HFFc6 (cell line): Measurements from ENCODE around the gene UGGT2. TPM values are rescaled to one million over a fixed set of nuclear protein-coding genes. Genes with fewer than 3 reads are reported as not detected.
"Not testable (repeated sequence)": the region's sequence is repeated elsewhere in the genome, so short reads cannot be mapped to it uniquely, and the experiment has no call there.

Source experiments
- DNase-seq: peaks from one replicate; pipeline ENCODE4 v3.0.0-alpha.2; 2018
- H3K27ac Mint-ChIP-seq: 2 replicates; pipeline ENCODE4 v1.8.0; 2020; ENCODE audit warnings: mild to moderate bottlenecking, mixed read lengths
- H3K27me3 Mint-ChIP-seq: 2 replicates; pipeline ENCODE4 v1.8.0; 2021; ENCODE audit warnings: mild to moderate bottlenecking, moderate library complexity, mixed read lengths; ENCODE audit not compliant: insufficient read depth
- H3K36me3 Mint-ChIP-seq: 2 replicates; pipeline ENCODE4 v1.8.0; 2021; ENCODE audit warnings: low read depth, mixed read lengths
- H3K4me1 Mint-ChIP-seq: 2 replicates; pipeline ENCODE4 v1.8.0; 2020; ENCODE audit warnings: low read depth, mixed read lengths
- H3K4me3 Mint-ChIP-seq: 2 replicates; pipeline ENCODE4 v1.8.0; 2020; ENCODE audit warnings: mild to moderate bottlenecking, moderate library complexity, mixed read lengths
- H3K9me3 Mint-ChIP-seq: 2 replicates; pipeline ENCODE4 v1.8.0; 2020; ENCODE audit warnings: mild to moderate bottlenecking, mixed read lengths
- total RNA-seq, 6 experiments: library from RNA; stranded (reverse); fragmentation: NEBNext Ultra II Directional; extraction: Animal tissue kit (Norgen Biotek cat#: 25700); gene quantifications; 2 replicates in 1 of 6; 3 replicates in 5 of 6; pipeline ENCODE4 v1.2.3, GENCODE V29; 2021
- TF ChIP-seq, protein P1 (sequence below): fragments of 200-600 bp; sonication (generic); IDR thresholded peaks from 2 replicates; pipeline ENCODE4 v1.5.0; 2021; ENCODE audit warnings: antibody characterized with exemption, mild to moderate bottlenecking

Gene UGGT2
- total RNA-seq, 6 experiments from 2014 or later = 20.4 to 26.9 (median 24.3) TPM

DNA sequence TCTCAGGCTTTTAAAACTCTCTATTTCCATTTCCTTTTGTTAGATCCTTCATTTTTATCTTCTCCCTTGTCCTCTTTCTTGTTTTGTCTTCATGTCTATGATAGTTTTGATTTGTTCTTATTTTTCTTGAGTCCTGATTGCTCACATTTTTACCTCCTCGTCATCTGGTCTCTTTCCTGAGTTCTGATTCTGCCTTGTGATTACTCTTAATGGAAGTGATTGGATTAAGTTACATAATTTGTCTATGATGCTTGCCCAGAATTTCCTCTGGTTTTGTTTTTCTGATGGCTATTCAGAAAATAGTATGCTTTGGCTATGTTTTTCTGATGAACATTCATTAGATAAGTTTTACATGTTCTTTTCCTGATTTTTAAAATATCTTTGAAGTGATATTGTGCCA, 273.7 kb downstream of the UGGT2 start:
- TF ChIP-seq, protein P1, sequence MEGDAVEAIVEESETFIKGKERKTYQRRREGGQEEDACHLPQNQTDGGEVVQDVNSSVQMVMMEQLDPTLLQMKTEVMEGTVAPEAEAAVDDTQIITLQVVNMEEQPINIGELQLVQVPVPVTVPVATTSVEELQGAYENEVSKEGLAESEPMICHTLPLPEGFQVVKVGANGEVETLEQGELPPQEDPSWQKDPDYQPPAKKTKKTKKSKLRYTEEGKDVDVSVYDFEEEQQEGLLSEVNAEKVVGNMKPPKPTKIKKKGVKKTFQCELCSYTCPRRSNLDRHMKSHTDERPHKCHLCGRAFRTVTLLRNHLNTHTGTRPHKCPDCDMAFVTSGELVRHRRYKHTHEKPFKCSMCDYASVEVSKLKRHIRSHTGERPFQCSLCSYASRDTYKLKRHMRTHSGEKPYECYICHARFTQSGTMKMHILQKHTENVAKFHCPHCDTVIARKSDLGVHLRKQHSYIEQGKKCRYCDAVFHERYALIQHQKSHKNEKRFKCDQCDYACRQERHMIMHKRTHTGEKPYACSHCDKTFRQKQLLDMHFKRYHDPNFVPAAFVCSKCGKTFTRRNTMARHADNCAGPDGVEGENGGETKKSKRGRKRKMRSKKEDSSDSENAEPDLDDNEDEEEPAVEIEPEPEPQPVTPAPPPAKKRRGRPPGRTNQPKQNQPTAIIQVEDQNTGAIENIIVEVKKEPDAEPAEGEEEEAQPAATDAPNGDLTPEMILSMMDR = no peak
- H3K9me3 Mint-ChIP-seq = no peaks in the 10 kb centered on the region
- H3K36me3 Mint-ChIP-seq = peaks cover 5% of the 10 kb centered on the region; the same call in 1 of the 2 replicates
- no peak overlapping the region for H3K4me3 Mint-ChIP-seq
- H3K27me3 Mint-ChIP-seq = no peaks in the 10 kb centered on the region
- DNase-seq = no peak
- H3K27ac Mint-ChIP-seq = no peak overlapping the region
- H3K4me1 Mint-ChIP-seq = peaks cover 19% of the 10 kb centered on the region

DNA sequence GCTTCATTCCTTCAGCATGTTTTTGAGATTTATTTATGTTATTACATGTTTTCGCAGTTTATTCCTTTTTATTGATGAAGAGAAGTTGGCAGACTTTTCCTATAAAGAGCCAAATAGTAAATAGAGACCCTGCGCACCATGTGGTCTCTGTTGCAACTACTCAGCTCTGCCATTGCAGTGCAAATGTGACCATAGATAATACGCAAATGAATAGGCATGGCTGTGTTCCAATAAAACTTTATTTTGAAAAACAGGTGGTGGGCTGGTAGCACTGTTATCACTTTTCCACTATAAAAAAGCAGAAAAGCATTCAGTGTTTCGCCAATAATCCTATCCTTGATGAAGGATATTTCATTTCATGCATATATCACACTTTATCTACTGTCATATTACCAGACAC, 281.3 kb downstream of the UGGT2 start:
- DNase-seq = no peak
- peaks cover 13% of the 10 kb centered on the region for H3K36me3 Mint-ChIP-seq
- no peak overlapping the region for H3K27ac Mint-ChIP-seq
- TF ChIP-seq, protein P1 = no peak
- no peaks in the 10 kb centered on the region for H3K9me3 Mint-ChIP-seq
- H3K4me3 Mint-ChIP-seq = no peak overlapping the region
- peaks cover 11% of the 10 kb centered on the region for H3K4me1 Mint-ChIP-seq
- peaks cover 3% of the 10 kb centered on the region; the same call in 1 of the 2 replicates for H3K27me3 Mint-ChIP-seq

DNA sequence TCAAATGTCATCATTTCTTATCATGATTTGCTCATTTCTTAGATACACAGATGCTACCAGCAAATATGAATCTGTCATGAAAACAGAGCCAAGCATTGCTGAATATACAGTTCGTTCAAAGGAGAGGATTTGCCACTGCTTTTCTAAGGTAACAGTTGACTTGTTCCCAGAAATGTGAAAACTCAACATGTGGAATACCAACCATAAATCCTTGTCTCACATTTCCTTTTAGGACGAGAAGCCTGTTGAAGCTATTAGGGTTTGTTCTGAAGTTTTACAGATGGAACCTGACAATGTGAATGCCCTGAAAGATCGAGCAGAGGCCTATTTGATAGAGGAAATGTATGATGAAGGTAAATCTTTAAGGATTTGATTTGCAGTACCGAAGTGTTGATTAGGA, 289.6 kb downstream of the UGGT2 start:
- H3K27ac Mint-ChIP-seq = no peak overlapping the region
- H3K4me3 Mint-ChIP-seq = no peak overlapping the region
- DNase-seq = no peak
- peaks cover 9% of the 10 kb centered on the region; the same call in 1 of the 2 replicates for H3K36me3 Mint-ChIP-seq
- TF ChIP-seq, protein P1 = no peak
- H3K27me3 Mint-ChIP-seq = no peaks in the 10 kb centered on the region
- H3K4me1 Mint-ChIP-seq = 0 out of 2 replicates have a peak, but pooled peaks cover 7% of the 10 kb centered on the region
- H3K9me3 Mint-ChIP-seq = no peaks in the 10 kb centered on the region

DNA sequence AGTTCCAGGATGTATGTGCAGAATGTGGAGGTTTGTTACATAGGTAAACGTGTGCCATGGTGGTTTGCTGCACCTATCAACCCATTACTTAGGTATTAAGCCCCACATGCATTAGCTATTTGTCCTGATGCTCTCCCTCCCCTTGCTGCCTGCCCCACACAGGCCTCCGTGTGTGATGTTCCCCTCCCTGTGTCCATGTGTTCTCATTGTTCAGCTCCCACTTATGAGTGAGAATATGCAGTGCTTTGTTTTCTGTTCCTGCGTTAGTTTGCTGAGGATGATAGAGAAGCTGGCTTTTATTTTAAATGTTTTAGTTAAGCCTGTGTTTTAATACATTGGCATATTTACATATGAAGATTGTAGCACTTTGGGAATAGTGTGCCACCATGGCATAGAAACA, 290.6 kb downstream of the UGGT2 start:
- H3K4me3 Mint-ChIP-seq, H3K4me1 Mint-ChIP-seq, H3K27ac Mint-ChIP-seq, H3K27me3 Mint-ChIP-seq, H3K9me3 Mint-ChIP-seq, H3K36me3 Mint-ChIP-seq, DNase-seq: not testable (repeated sequence)

DNA sequence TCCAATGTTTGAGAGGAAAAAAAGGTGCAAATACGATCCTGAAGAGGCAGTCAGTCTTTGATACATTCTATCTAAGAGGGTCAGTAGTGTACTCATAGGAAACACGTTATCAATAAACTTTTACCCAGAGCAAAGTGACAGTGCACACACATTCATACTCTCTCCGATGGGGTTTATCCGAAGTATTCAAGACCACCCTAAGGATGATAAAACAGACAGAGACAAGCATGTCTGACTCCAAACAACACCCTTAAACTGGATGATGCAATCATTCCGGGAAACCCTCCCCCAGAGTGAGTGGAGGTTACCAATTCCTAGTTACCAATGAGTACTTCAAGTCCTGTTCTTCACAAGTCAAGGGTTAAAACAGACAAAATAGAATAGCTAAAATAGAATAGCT, 297.1 kb downstream of the UGGT2 start:
- Mint-ChIP-seq H3K4me3 (no peak overlapping the region), H3K27me3 (no peaks in the 10 kb centered on the region), H3K4me1 (0 out of 2 replicates have a peak, but pooled peaks cover 11% of the 10 kb centered on the region), H3K9me3 (no peaks in the 10 kb centered on the region), H3K36me3 (no peaks in the 10 kb centered on the region; the same call in 1 of the 2 replicates), H3K27ac (peak overlapping the region; percentile 10; the same call in 1 of the 2 replicates)
- no peak for DNase-seq
- TF ChIP-seq, protein P1 = no peak

DNA sequence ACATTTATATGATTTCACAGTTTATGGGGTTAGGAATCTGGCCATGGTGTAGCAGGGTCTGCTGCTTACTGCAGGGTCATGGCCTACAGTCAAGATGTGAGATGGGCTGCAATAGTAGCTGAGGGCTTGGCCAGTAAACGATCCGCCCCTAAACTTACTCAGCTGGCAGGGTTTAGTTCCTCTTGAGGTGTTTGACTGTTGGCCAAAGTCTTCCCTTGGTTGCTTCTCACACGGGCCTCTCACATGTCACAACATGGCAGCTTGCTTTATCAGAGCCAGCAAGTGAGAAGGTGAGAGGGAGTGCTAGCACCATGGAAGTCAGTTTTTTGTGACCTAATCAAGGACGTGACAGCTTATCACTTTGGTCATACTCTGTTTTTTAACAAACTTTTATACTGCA, 299.1 kb downstream of the UGGT2 start:
- no peak overlapping the region for H3K4me3 Mint-ChIP-seq
- no peaks in the 10 kb centered on the region; the same call in 1 of the 2 replicates for H3K27me3 Mint-ChIP-seq
- no peaks in the 10 kb centered on the region for H3K9me3 Mint-ChIP-seq
- H3K4me1 Mint-ChIP-seq = 0 out of 2 replicates have a peak, but pooled peaks cover 5% of the 10 kb centered on the region
- TF ChIP-seq, protein P1 = no peak
- DNase-seq = no peak
- no peak overlapping the region for H3K27ac Mint-ChIP-seq
- H3K36me3 Mint-ChIP-seq = no peaks in the 10 kb centered on the region; the same call in 1 of the 2 replicates
